ENCODE results near the gene KAZN. TPM values are rescaled to one million over a fixed set of nuclear protein-coding genes. Genes with fewer than 3 reads are reported as not detected.

Gene KAZN
- total RNA-seq, 1 donor from 2014 or later, result 9.4 TPM

DNA sequence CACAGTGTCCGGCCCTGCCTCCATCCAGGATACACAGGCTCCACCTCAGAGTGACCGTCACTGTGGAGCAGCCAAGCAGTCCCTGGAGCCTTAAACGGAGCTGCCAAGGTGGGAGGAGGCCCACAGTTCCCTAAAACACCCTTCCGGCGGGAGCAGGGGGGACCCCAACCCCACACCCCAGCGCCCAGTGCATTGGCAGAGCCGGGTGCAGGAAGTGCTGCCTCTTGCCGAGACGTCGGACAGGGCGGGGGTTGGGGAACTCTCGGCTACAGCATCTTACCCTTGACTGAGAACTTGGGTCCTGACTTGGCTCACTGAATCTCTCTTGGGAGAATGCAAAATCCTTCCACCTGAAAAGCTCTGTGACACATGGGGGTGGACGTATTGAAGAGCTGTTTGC, 516.4 kb downstream of the KAZN start:
- Histone ChIP-seq H3K4me3 (ENCODE audit: insufficient read depth, low read depth, low read length) (no peak overlapping the region), H3K27me3 (ENCODE audit: insufficient read depth, low read length) (peaks cover 5% of the 10 kb centered on the region), H2AFZ (ENCODE audit: low read depth, low read length) (no peak overlapping the region), H3K9me3 (ENCODE audit: insufficient read depth, low read depth, low read length) (no peaks in the 10 kb centered on the region), H3K9ac (ENCODE audit: low read length) (no peak overlapping the region), H3K4me2 (ENCODE audit: low read length) (no peak overlapping the region), H3K4me1 (ENCODE audit: insufficient read depth, low read length) (no peaks in the 10 kb centered on the region), H3K27ac (ENCODE audit: low read depth, low read length) (no peak overlapping the region), H3K36me3 (ENCODE audit: insufficient read depth, low read length) (no peaks in the 10 kb centered on the region), H3K79me2 (ENCODE audit: insufficient read depth, low read length) (no peaks in the 10 kb centered on the region), H4K20me1 (ENCODE audit: insufficient read depth, low read length) (no peaks in the 10 kb centered on the region)
- DNase-seq (ENCODE audit: low read depth) (no peak), FAIRE-seq (no peak)
- Mint-ChIP-seq H3K9me3 (ENCODE audit: unreplicated experiment) (no peaks in the 10 kb centered on the region), H3K4me1 (ENCODE audit: low read depth, unreplicated experiment) (no peaks in the 10 kb centered on the region), H3K4me3 (ENCODE audit: unreplicated experiment) (no peak overlapping the region), H3K36me3 (ENCODE audit: low read depth, unreplicated experiment) (no peaks in the 10 kb centered on the region), H3K27me3 (ENCODE audit: low read depth, unreplicated experiment) (peaks cover 40% of the 10 kb centered on the region), H3K27ac (ENCODE audit: unreplicated experiment) (no peak overlapping the region)
- TF ChIP-seq, protein P1, sequence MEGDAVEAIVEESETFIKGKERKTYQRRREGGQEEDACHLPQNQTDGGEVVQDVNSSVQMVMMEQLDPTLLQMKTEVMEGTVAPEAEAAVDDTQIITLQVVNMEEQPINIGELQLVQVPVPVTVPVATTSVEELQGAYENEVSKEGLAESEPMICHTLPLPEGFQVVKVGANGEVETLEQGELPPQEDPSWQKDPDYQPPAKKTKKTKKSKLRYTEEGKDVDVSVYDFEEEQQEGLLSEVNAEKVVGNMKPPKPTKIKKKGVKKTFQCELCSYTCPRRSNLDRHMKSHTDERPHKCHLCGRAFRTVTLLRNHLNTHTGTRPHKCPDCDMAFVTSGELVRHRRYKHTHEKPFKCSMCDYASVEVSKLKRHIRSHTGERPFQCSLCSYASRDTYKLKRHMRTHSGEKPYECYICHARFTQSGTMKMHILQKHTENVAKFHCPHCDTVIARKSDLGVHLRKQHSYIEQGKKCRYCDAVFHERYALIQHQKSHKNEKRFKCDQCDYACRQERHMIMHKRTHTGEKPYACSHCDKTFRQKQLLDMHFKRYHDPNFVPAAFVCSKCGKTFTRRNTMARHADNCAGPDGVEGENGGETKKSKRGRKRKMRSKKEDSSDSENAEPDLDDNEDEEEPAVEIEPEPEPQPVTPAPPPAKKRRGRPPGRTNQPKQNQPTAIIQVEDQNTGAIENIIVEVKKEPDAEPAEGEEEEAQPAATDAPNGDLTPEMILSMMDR (IDR thresholded peaks at IDR 0.05; ENCODE audit: insufficient read depth, low read depth, low read length), result no peak
- no peak for TF ChIP-seq EZH2 (IDR thresholded peaks at IDR 0.05; ENCODE audit: insufficient read depth, low read length)

- Histone ChIP-seq H3K4me3 (ENCODE audit: insufficient read depth, low read depth, low read length) (no peak overlapping the region), H3K27me3 (ENCODE audit: insufficient read depth, low read length) (peaks cover 8% of the 10 kb centered on the region), H3K27ac (ENCODE audit: low read depth, low read length) (no peak overlapping the region), H3K4me2 (ENCODE audit: low read length) (no peak overlapping the region), H3K9me3 (ENCODE audit: insufficient read depth, low read depth, low read length) (no peaks in the 10 kb centered on the region), H2AFZ (ENCODE audit: low read depth, low read length) (no peak overlapping the region), H3K4me1 (ENCODE audit: insufficient read depth, low read length) (no peaks in the 10 kb centered on the region), H3K36me3 (ENCODE audit: insufficient read depth, low read length) (no peaks in the 10 kb centered on the region), H3K9ac (ENCODE audit: low read length) (no peak overlapping the region), H3K79me2 (ENCODE audit: insufficient read depth, low read length) (no peaks in the 10 kb centered on the region), H4K20me1 (ENCODE audit: insufficient read depth, low read length) (no peaks in the 10 kb centered on the region)
- no peak for TF ChIP-seq EZH2 (IDR thresholded peaks at IDR 0.05; ENCODE audit: insufficient read depth, low read length)
- TF ChIP-seq, protein P1 (IDR thresholded peaks at IDR 0.05; ENCODE audit: insufficient read depth, low read depth, low read length), result no peak
- Mint-ChIP-seq H3K36me3 (ENCODE audit: low read depth, unreplicated experiment) (no peaks in the 10 kb centered on the region), H3K9me3 (ENCODE audit: unreplicated experiment) (no peaks in the 10 kb centered on the region), H3K27ac (ENCODE audit: unreplicated experiment) (no peak overlapping the region), H3K27me3 (ENCODE audit: low read depth, unreplicated experiment) (peaks cover 47% of the 10 kb centered on the region), H3K4me3 (ENCODE audit: unreplicated experiment) (no peak overlapping the region), H3K4me1 (ENCODE audit: low read depth, unreplicated experiment) (no peaks in the 10 kb centered on the region)
- FAIRE-seq, result no peak
- no peak for DNase-seq (ENCODE audit: low read depth)
Measured at GRCh38 chr1:15115542-15116330, 517.3 kb downstream of the KAZN start.

- H3K27ac Mint-ChIP-seq (ENCODE audit: unreplicated experiment), result no peak overlapping the region
- FAIRE-seq (no peak), DNase-seq (ENCODE audit: low read depth) (no peak)
- Histone ChIP-seq H3K4me2 (ENCODE audit: low read length) (no peak overlapping the region), H3K27me3 (ENCODE audit: insufficient read depth, low read length) (peaks cover 8% of the 10 kb centered on the region), H3K9me3 (ENCODE audit: insufficient read depth, low read depth, low read length) (no peaks in the 10 kb centered on the region), H2AFZ (ENCODE audit: low read depth, low read length) (no peak overlapping the region), H3K4me1 (ENCODE audit: insufficient read depth, low read length) (no peaks in the 10 kb centered on the region), H3K4me3 (ENCODE audit: insufficient read depth, low read depth, low read length) (no peak overlapping the region), H4K20me1 (ENCODE audit: insufficient read depth, low read length) (no peaks in the 10 kb centered on the region), H3K36me3 (ENCODE audit: insufficient read depth, low read length) (no peaks in the 10 kb centered on the region), H3K9ac (ENCODE audit: low read length) (no peak overlapping the region), H3K27ac (ENCODE audit: low read depth, low read length) (no peak overlapping the region), H3K79me2 (ENCODE audit: insufficient read depth, low read length) (no peaks in the 10 kb centered on the region)
- no peak for TF ChIP-seq EZH2 (IDR thresholded peaks at IDR 0.05; ENCODE audit: insufficient read depth, low read length)
- TF ChIP-seq, protein P1 (IDR thresholded peaks at IDR 0.05; ENCODE audit: insufficient read depth, low read depth, low read length), result no peak
- H3K4me3 Mint-ChIP-seq (ENCODE audit: unreplicated experiment), result no peak overlapping the region
- H3K9me3 Mint-ChIP-seq (ENCODE audit: unreplicated experiment), result no peaks in the 10 kb centered on the region
- H3K27me3 Mint-ChIP-seq (ENCODE audit: low read depth, unreplicated experiment), result peaks cover 51% of the 10 kb centered on the region
- H3K4me1 Mint-ChIP-seq (ENCODE audit: low read depth, unreplicated experiment), result no peaks in the 10 kb centered on the region
- no peaks in the 10 kb centered on the region for H3K36me3 Mint-ChIP-seq (ENCODE audit: low read depth, unreplicated experiment)
Measured at GRCh38 chr1:15116966-15117365, 518.5 kb downstream of the KAZN start.
